ENCODE measurements around the gene MNS1. TPM values are rescaled to one million over a fixed set of nuclear protein-coding genes. Genes with fewer than 3 reads are reported as not detected.

The MNS1 gene
- total RNA-seq, 1 experiment from 2014 or later = 1.9 TPM

GRCh38 chr15:56484287-56484686 lies 19.4 kb upstream of the MNS1 start:
- no peaks in the 10 kb centered on the region for H3K9me3 ChIP-seq (ENCODE audit: control insufficient read depth in 1 of 2, insufficient read depth in 1 of 2, low read depth in 1 of 2, low read length in 2 of 2)
- POLR2A ChIA-PET = no interaction called here
- no peak overlapping the region for H3K4me3 ChIP-seq (replicated peaks in 1 of 2; ENCODE audit: low read depth in 1 of 2, low read length in 2 of 2)
- RAD21 ChIA-PET (ENCODE audit: low non-redundant PET in 1 of 2, low total read pairs in 2 of 2, uncharacterized antibody in 2 of 2, unreplicated experiment in 2 of 2) = no interaction called here
- intact Hi-C loops (cut with micrococcal nuclease) = no loop called here
- no peaks in the 10 kb centered on the region for H4K20me1 ChIP-seq (ENCODE audit: insufficient read depth)
- H3K27ac ChIP-seq (ENCODE audit: low read depth, low read length) = no peak overlapping the region
- no peaks in the 10 kb centered on the region for H3K79me2 ChIP-seq (ENCODE audit: insufficient read depth, low read length)
- CTCF ChIA-PET = no interaction called here
- no peaks in the 10 kb centered on the region for H3K27me3 ChIP-seq (ENCODE audit: insufficient read depth, low read length)
- no peak for DNase-seq (ENCODE audit: low read depth, low spot score)
- no TSS peak for BruUV-seq (replicated peaks)
- H2AFZ ChIP-seq (ENCODE audit: low read depth, low read length, poor library complexity, severe bottlenecking) = no peak overlapping the region
- no peaks in the 10 kb centered on the region for H3K36me3 ChIP-seq (ENCODE audit: control insufficient read depth in 1 of 2, insufficient read depth in 2 of 2, low read length in 2 of 2)
- ATAC-seq = no peak
- H3K9me2 ChIP-seq (ENCODE audit: insufficient read depth) = no peaks in the 10 kb centered on the region
- H3K4me1 ChIP-seq (ENCODE audit: control insufficient read depth in 1 of 2, insufficient read depth in 2 of 2, low read length in 2 of 2) = no peaks in the 10 kb centered on the region
- TF ChIP-seq SIN3A (IDR thresholded peaks at IDR 0.05; ENCODE audit: low read depth) (no peak), ELF1 (IDR thresholded peaks at IDR 0.05; ENCODE audit: borderline replicate concordance, low read depth) (no peak), POLR2A (IDR thresholded peaks at IDR 0.05; ENCODE audit: borderline replicate concordance, extremely low read depth, insufficient read depth, insufficient read length) (no peak), CTCF (IDR thresholded peaks at IDR 0.05 in 2 of 3, conservative IDR thresholded peaks at IDR 0.05 in 1 of 3; ENCODE audit: borderline replicate concordance in 1 of 3, insufficient read depth in 1 of 3, low read depth in 2 of 3, low read length in 2 of 3) (no peak), FOSL1 (IDR thresholded peaks at IDR 0.05; ENCODE audit: low read depth) (no peak), REST (IDR thresholded peaks at IDR 0.05; ENCODE audit: low read depth) (no peak), ZFX (IDR thresholded peaks at IDR 0.05) (no peak), YY1 (IDR thresholded peaks at IDR 0.05; ENCODE audit: extremely low read depth, insufficient replicate concordance, low read depth, low read length) (no peak), CEBPB (IDR thresholded peaks at IDR 0.05; ENCODE audit: low read depth) (no peak), TCF7L2 (IDR thresholded peaks at IDR 0.05; ENCODE audit: borderline replicate concordance, extremely low read depth, insufficient read depth, insufficient read length) (no peak), SRF (IDR thresholded peaks at IDR 0.05; ENCODE audit: low read depth) (no peak), ZNF274 (IDR thresholded peaks at IDR 0.05; ENCODE audit: low read depth, low read length) (no peak), MAX (IDR thresholded peaks at IDR 0.05) (no peak), EZH2 (IDR thresholded peaks at IDR 0.05) (no peak), SP1 (IDR thresholded peaks at IDR 0.05; ENCODE audit: low read depth) (no peak), EZH2phosphoT487 (IDR thresholded peaks at IDR 0.05; ENCODE audit: borderline replicate concordance) (no peak), ATF3 (IDR thresholded peaks at IDR 0.05) (no peak), JUND (IDR thresholded peaks at IDR 0.05) (no peak), RAD21 (IDR thresholded peaks at IDR 0.05; ENCODE audit: low read depth) (no peak)
- no peak overlapping the region for H3K4me2 ChIP-seq (ENCODE audit: low read length)
- no peak overlapping the region for H3K9ac ChIP-seq (ENCODE audit: low read length)

All from HCT116 (cell line).